Adrenal gland (tissue), 5 donors: Measurements from ENCODE around the gene TMEM231.

Source experiments
- POLR2A ChIP-seq, 2 donors: fragments of 450-650 bp; IDR thresholded peaks; one replicate each; pipeline ENCODE4 v1.6.1; 2017; ENCODE audit warnings: antibody characterized with exemption in 2 of 2, mild to moderate bottlenecking in 2 of 2, moderate library complexity in 1 of 2
- TF ChIP-seq, protein P1 (sequence below), 6 experiments: fragments of 450-650 bp in 4 of 6; fragments of 200-600 bp in 2 of 6; sonication (generic) in 1 of 6; IDR thresholded peaks; 1 replicate in 5 of 6; 2 replicates in 1 of 6; pipeline versions ENCODE4 v1.5.1 to v1.8.0; 2016 to 2021; ENCODE audit warnings: antibody characterized with exemption in 6 of 6, mild to moderate bottlenecking in 2 of 6, moderate library complexity in 1 of 6
- donor health status: DM: no; HTN: no; CAD: no.

DNA sequence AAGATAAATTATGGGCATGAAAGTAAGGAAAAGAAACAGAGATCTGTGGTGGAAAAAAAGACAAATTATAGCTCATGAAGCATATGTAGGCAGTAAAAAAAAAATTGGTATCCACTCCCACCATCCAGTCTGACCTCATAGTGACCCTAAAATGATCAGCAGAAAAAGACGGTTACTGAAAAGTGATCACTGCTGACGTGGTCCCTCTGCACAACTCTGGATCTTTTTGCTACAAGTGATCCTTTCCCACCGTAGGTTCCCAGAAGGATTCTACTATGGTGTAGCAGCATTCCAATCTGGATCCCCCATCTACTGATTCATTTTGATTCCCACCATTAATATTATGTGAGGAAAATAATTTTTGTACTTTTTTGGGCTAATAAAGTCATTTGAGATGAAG lies 49.9 kb downstream of the TMEM231 start:
- TF ChIP-seq, protein P1, sequence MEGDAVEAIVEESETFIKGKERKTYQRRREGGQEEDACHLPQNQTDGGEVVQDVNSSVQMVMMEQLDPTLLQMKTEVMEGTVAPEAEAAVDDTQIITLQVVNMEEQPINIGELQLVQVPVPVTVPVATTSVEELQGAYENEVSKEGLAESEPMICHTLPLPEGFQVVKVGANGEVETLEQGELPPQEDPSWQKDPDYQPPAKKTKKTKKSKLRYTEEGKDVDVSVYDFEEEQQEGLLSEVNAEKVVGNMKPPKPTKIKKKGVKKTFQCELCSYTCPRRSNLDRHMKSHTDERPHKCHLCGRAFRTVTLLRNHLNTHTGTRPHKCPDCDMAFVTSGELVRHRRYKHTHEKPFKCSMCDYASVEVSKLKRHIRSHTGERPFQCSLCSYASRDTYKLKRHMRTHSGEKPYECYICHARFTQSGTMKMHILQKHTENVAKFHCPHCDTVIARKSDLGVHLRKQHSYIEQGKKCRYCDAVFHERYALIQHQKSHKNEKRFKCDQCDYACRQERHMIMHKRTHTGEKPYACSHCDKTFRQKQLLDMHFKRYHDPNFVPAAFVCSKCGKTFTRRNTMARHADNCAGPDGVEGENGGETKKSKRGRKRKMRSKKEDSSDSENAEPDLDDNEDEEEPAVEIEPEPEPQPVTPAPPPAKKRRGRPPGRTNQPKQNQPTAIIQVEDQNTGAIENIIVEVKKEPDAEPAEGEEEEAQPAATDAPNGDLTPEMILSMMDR (IDR thresholded peaks at IDR 0.05) = no peak
- TF ChIP-seq POLR2A (IDR thresholded peaks at IDR 0.05) = no peak
